HG02884 (cell line): ENCODE data around the gene SLC27A1.
A peak's percentile ranks its signal among the peaks of the same experiment; 100 is the strongest.
"Not testable (repeated sequence)": the region's sequence is repeated elsewhere in the genome, so short reads cannot be mapped to it uniquely, and the experiment has no call there.

Experiments
- ATAC-seq: cut with Tn5 transposase; IDR thresholded peaks from one replicate; pipeline ENCODE4 v1.9.1; 2021; ENCODE audit warnings: mild to moderate bottlenecking, moderate library complexity; ENCODE audit not compliant: unreplicated experiment

The SLC27A1 gene

GRCh38 chr19:17538684-17539237, 68.4 kb downstream of the SLC27A1 start:
- no peak for ATAC-seq

- ATAC-seq = no peak
Measured at GRCh38 chr19:17539238-17540117, 69.2 kb downstream of the SLC27A1 start.

- no peak for ATAC-seq
Measured at GRCh38 chr19:17540174-17540573, 69.8 kb downstream of the SLC27A1 start.

GRCh38 chr19:17541184-17541759, 70.9 kb downstream of the SLC27A1 start:
- no peak for ATAC-seq

GRCh38 chr19:17542042-17542441, 71.7 kb downstream of the SLC27A1 start:
- ATAC-seq = no peak

- ATAC-seq = no peak
Measured at GRCh38 chr19:17542793-17543582, 72.7 kb downstream of the SLC27A1 start.

- no peak for ATAC-seq
Measured at GRCh38 chr19:17543986-17544385, 73.7 kb downstream of the SLC27A1 start.

- no peak for ATAC-seq
Measured at GRCh38 chr19:17544418-17544817, 74.1 kb downstream of the SLC27A1 start.

- no peak for ATAC-seq
Measured at GRCh38 chr19:17548145-17548544, 77.8 kb downstream of the SLC27A1 start.

GRCh38 chr19:17549085-17549740, 78.9 kb downstream of the SLC27A1 start:
- no peak for ATAC-seq

- ATAC-seq = no peak
Measured at GRCh38 chr19:17550076-17550667, 79.8 kb downstream of the SLC27A1 start.

- not testable (repeated sequence) for ATAC-seq
Measured at GRCh38 chr19:17552735-17553134, 82.4 kb downstream of the SLC27A1 start.

- no peak for ATAC-seq
Measured at GRCh38 chr19:17553256-17553655, 82.9 kb downstream of the SLC27A1 start.

- no peak for ATAC-seq
Measured at GRCh38 chr19:17554968-17555479, 84.7 kb downstream of the SLC27A1 start.

- peak; percentile 76 for ATAC-seq
Measured at GRCh38 chr19:17555480-17555928, 85.2 kb downstream of the SLC27A1 start, which contains the start of gene COLGALT1. Gene COLGALT1, plus strand, starts transcription at chr19:17555649. Its CDS starts 65 bp downstream, at chr19:17555714.
